Astrocyte (in vitro differentiated cells and primary cell): ENCODE results near the gene MPHOSPH9. TPM values are rescaled to one million over a fixed set of nuclear protein-coding genes. Genes with fewer than 3 reads are reported as not detected.

ENCODE experiments used
- DNase-seq: peaks from one replicate; pipeline ENCODE4 v3.0.0-alpha.2; 2010; ENCODE audit warnings: low read depth
- FAIRE-seq: peaks from 2 replicates; lab custom pipeline; 2011; peaks lifted over from hg19 to GRCh38; lab: Jason Lieb, UNC
- H2AFZ ChIP-seq: 2 replicates; pipeline ENCODE4 v1.6.0; 2012; ENCODE audit warnings: low read depth, low read length, inconsistent platforms
- H3K27ac ChIP-seq: 2 replicates; pipeline ENCODE4 v1.5.1; 2011; ENCODE audit warnings: low read depth, low read length, inconsistent platforms
- H3K27me3 ChIP-seq: 2 replicates; pipeline ENCODE4 v1.6.0; 2011; ENCODE audit warnings: low read length, inconsistent platforms; ENCODE audit not compliant: insufficient read depth
- H3K36me3 ChIP-seq: 2 replicates; pipeline ENCODE4 v1.5.1; 2011; ENCODE audit warnings: low read length, inconsistent platforms; ENCODE audit not compliant: insufficient read depth
- H3K4me1 ChIP-seq: 2 replicates; pipeline ENCODE4 v1.5.1; 2011; ENCODE audit warnings: low read length, inconsistent platforms; ENCODE audit not compliant: insufficient read depth
- H3K4me2 ChIP-seq: 2 replicates; pipeline ENCODE4 v1.6.0; 2012; ENCODE audit warnings: low read length, inconsistent platforms
- H3K4me3 ChIP-seq: 2 replicates; pipeline ENCODE4 v1.5.1; 2011; ENCODE audit warnings: low read depth, mild to moderate bottlenecking, low read length, inconsistent platforms; ENCODE audit not compliant: insufficient read depth
- H3K79me2 ChIP-seq: 2 replicates; pipeline ENCODE4 v1.6.0; 2012; ENCODE audit warnings: mild to moderate bottlenecking, low read length, inconsistent platforms; ENCODE audit not compliant: insufficient read depth
- H3K9ac ChIP-seq: 2 replicates; pipeline ENCODE4 v1.6.0; 2012; ENCODE audit warnings: mild to moderate bottlenecking, low read length, inconsistent platforms
- H3K9me3 ChIP-seq: 2 replicates; pipeline ENCODE4 v1.5.1; 2012; ENCODE audit warnings: low read depth, mild to moderate bottlenecking, low read length, inconsistent platforms; ENCODE audit not compliant: insufficient read depth
- H4K20me1 ChIP-seq: 2 replicates; pipeline ENCODE4 v1.6.0; 2012; ENCODE audit warnings: low read length, inconsistent platforms; ENCODE audit not compliant: insufficient read depth
- H3K27ac Mint-ChIP-seq: one replicate; pipeline ENCODE4 v1.8.0; 2021; ENCODE audit warnings: mild to moderate bottlenecking, mixed read lengths; ENCODE audit not compliant: unreplicated experiment
- H3K27me3 Mint-ChIP-seq: one replicate; pipeline ENCODE4 v1.8.0; 2021; ENCODE audit warnings: low read depth, mixed read lengths; ENCODE audit not compliant: unreplicated experiment
- H3K36me3 Mint-ChIP-seq: one replicate; pipeline ENCODE4 v1.8.0; 2021; ENCODE audit warnings: low read depth, mixed read lengths; ENCODE audit not compliant: unreplicated experiment
- H3K4me1 Mint-ChIP-seq: one replicate; pipeline ENCODE4 v1.8.0; 2021; ENCODE audit warnings: low read depth, mixed read lengths; ENCODE audit not compliant: unreplicated experiment
- H3K4me3 Mint-ChIP-seq: one replicate; pipeline ENCODE4 v1.8.0; 2021; ENCODE audit warnings: mild to moderate bottlenecking, moderate library complexity, mixed read lengths; ENCODE audit not compliant: unreplicated experiment
- H3K9me3 Mint-ChIP-seq: one replicate; pipeline ENCODE4 v1.8.0; 2021; ENCODE audit warnings: mild to moderate bottlenecking, mixed read lengths; ENCODE audit not compliant: unreplicated experiment
- CTCF ChIP-seq: IDR thresholded peaks from 2 replicates; pipeline ENCODE4 v1.5.1; 2011; ENCODE audit warnings: low read depth, mild to moderate bottlenecking, inconsistent platforms, low read length, moderate library complexity; ENCODE audit not compliant: insufficient read depth
- EZH2 ChIP-seq: IDR thresholded peaks from 2 replicates; pipeline ENCODE4 v1.6.1; 2012; ENCODE audit warnings: mild to moderate bottlenecking, low read length, inconsistent platforms; ENCODE audit not compliant: insufficient read depth
- total RNA-seq: library from RNA; stranded (reverse); gene quantifications from 2 replicates; pipeline ENCODE4 v1.2.1, GENCODE V29; 2021

MPHOSPH9 gene
- total RNA-seq, 1 donor from 2014 or later = 24.9 TPM

- no peak overlapping the region for H3K4me3 ChIP-seq
- peak overlapping the region; percentile 89 for H3K4me3 Mint-ChIP-seq
- no peak overlapping the region for H3K27ac Mint-ChIP-seq
- H3K9me3 ChIP-seq = no peaks in the 10 kb centered on the region
- H3K9me3 Mint-ChIP-seq = no peaks in the 10 kb centered on the region
- H3K4me1 ChIP-seq = peaks cover 21% of the 10 kb centered on the region
- no peak for FAIRE-seq
- DNase-seq = no peak
- no peak for TF ChIP-seq CTCF
- no peak for TF ChIP-seq EZH2
- peaks cover 19% of the 10 kb centered on the region for H4K20me1 ChIP-seq
- peaks cover 15% of the 10 kb centered on the region for H3K4me1 Mint-ChIP-seq
- no peak overlapping the region for H3K4me2 ChIP-seq
- H3K27me3 Mint-ChIP-seq = peaks cover 2% of the 10 kb centered on the region
- H3K9ac ChIP-seq = no peak overlapping the region
- peaks cover 11% of the 10 kb centered on the region for H3K36me3 Mint-ChIP-seq
- H3K79me2 ChIP-seq = peaks cover 17% of the 10 kb centered on the region
- H2AFZ ChIP-seq = no peak overlapping the region
- no peaks in the 10 kb centered on the region for H3K36me3 ChIP-seq
- no peaks in the 10 kb centered on the region for H3K27me3 ChIP-seq
- no peak overlapping the region for H3K27ac ChIP-seq
Measured at GRCh38 chr12:123148223-123148622, 84.7 kb downstream of the MPHOSPH9 start.

- TF ChIP-seq CTCF (no peak), EZH2 (no peak)
- H3K9me3 ChIP-seq = no peaks in the 10 kb centered on the region
- no peaks in the 10 kb centered on the region for H3K36me3 ChIP-seq
- H3K27ac Mint-ChIP-seq = no peak overlapping the region
- no peak overlapping the region for H3K4me2 ChIP-seq
- H3K4me1 Mint-ChIP-seq = peaks cover 43% of the 10 kb centered on the region
- no peaks in the 10 kb centered on the region for H3K9me3 Mint-ChIP-seq
- H3K9ac ChIP-seq = no peak overlapping the region
- no peak for DNase-seq
- no peak overlapping the region for H2AFZ ChIP-seq
- peaks cover 11% of the 10 kb centered on the region for H3K36me3 Mint-ChIP-seq
- no peaks in the 10 kb centered on the region for H3K27me3 ChIP-seq
- FAIRE-seq = no peak
- no peak overlapping the region for H3K4me3 Mint-ChIP-seq
- H3K4me1 ChIP-seq = peaks cover 42% of the 10 kb centered on the region
- H4K20me1 ChIP-seq = peaks cover 28% of the 10 kb centered on the region
- H3K27ac ChIP-seq = no peak overlapping the region
- H3K27me3 Mint-ChIP-seq = peaks cover 2% of the 10 kb centered on the region
- H3K4me3 ChIP-seq = no peak overlapping the region
- H3K79me2 ChIP-seq = peaks cover 26% of the 10 kb centered on the region
Measured at GRCh38 chr12:123145211-123145610, 87.7 kb downstream of the MPHOSPH9 start.

GRCh38 chr12:123143736-123144461 lies 89.0 kb downstream of the MPHOSPH9 start:
- Histone ChIP-seq H3K79me2 (peaks cover 30% of the 10 kb centered on the region), H3K27ac (no peak overlapping the region), H3K9me3 (no peaks in the 10 kb centered on the region), H3K4me3 (no peak overlapping the region), H3K4me2 (no peak overlapping the region), H3K9ac (no peak overlapping the region), H4K20me1 (peaks cover 23% of the 10 kb centered on the region), H3K36me3 (no peaks in the 10 kb centered on the region), H3K4me1 (peaks cover 38% of the 10 kb centered on the region), H3K27me3 (no peaks in the 10 kb centered on the region), H2AFZ (no peak overlapping the region)
- Mint-ChIP-seq H3K9me3 (peaks cover 3% of the 10 kb centered on the region), H3K4me1 (peaks cover 43% of the 10 kb centered on the region), H3K36me3 (peaks cover 10% of the 10 kb centered on the region), H3K27me3 (no peaks in the 10 kb centered on the region), H3K27ac (no peak overlapping the region), H3K4me3 (no peak overlapping the region)
- FAIRE-seq (no peak), DNase-seq (peak; percentile 50)
- TF ChIP-seq CTCF (no peak), EZH2 (no peak)
